ENCODE results near the gene SLC22A15.

The SLC22A15 gene

DNA sequence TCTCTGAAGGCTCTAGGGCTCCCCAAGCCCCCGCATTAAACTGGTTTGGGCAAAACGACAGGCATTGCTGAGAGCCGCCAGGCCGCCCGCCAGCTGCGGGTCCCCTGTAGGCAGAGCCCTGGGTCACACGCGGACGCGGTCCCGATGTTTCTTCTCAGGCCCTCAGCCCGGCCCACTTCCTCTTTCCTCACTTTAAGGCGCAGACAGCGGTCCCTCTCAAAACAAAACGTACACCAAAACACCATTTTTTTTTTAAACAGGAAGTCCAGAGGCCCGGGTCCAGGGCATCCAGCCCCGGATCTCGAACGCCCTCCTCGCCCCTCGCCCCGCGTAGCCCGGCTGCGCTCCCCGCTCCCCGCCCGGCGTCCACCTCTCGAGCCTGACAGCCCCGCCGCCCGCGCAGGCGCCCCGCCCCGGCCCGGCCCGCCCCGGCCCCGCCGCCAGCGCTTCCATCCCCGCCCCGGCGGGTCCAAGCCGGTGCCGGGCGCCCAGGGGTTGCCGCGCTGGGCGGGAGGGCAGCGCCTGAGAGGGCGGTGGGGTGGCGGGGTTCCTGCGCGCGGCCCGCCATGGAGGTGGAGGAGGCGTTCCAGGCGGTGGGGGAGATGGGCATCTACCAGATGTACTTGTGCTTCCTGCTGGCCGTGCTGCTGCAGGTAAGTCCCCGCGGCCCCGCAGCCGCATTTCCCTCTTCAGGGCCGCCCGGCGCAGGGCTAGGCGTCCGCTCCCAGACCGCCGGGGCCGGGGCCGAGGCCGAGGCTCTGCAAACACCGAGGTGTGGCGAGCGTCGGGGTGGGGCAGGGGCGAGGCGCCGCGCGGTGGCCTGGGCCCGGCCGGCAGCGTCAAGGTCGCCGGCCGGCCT, at the start of gene SLC22A15 (continued):
- TF ChIP-seq, protein P1, sequence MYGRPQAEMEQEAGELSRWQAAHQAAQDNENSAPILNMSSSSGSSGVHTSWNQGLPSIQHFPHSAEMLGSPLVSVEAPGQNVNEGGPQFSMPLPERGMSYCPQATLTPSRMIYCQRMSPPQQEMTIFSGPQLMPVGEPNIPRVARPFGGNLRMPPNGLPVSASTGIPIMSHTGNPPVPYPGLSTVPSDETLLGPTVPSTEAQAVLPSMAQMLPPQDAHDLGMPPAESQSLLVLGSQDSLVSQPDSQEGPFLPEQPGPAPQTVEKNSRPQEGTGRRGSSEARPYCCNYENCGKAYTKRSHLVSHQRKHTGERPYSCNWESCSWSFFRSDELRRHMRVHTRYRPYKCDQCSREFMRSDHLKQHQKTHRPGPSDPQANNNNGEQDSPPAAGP (tag by site-specific recombination; IDR thresholded peaks at IDR 0.05): 0 out of 2 replicates have a peak, but pooled peaks have one; percentile 21
- no peak for TF ChIP-seq ZNF266 (tag by site-specific recombination; IDR thresholded peaks at IDR 0.05; ENCODE audit: low read depth)
- no peak for TF ChIP-seq SCRT1 (tag by site-specific recombination; IDR thresholded peaks at IDR 0.05; ENCODE audit: borderline replicate concordance)
- TF ChIP-seq ZNF404 (tag by site-specific recombination; IDR thresholded peaks at IDR 0.05): no peak
- TF ChIP-seq ZNF335 (tag by site-specific recombination; conservative IDR thresholded peaks at IDR 0.05): peak; percentile 95
- TF ChIP-seq PATZ1 (tag by site-specific recombination; IDR thresholded peaks at IDR 0.05): peak; percentile 61
- 0 out of 2 replicates have a peak, but pooled peaks have one; percentile 8 for TF ChIP-seq ZNF777 (tag by site-specific recombination; IDR thresholded peaks at IDR 0.05; ENCODE audit: borderline replicate concordance)
- TF ChIP-seq ZBTB8A (tag by site-specific recombination; IDR thresholded peaks at IDR 0.05): peak; percentile 93
- peak; percentile 79 for TF ChIP-seq KLF8 (tag by site-specific recombination; IDR thresholded peaks at IDR 0.05)
- TF ChIP-seq PBX3 (CRISPR knock-in tag; IDR thresholded peaks at IDR 0.05): 0 out of 2 replicates have a peak, but pooled peaks have one; percentile 51
- TF ChIP-seq ZBTB11 (tag by site-specific recombination; conservative IDR thresholded peaks at IDR 0.05; ENCODE audit: low read depth): peak; percentile 78
- TF ChIP-seq KLF10 (tag by site-specific recombination; IDR thresholded peaks at IDR 0.05): no peak

GRCh38 chr1:115927971-115928370, 48.3 kb upstream of the SLC22A15 start:
- no peaks in the 10 kb centered on the region for H3K36me3 ChIP-seq (ENCODE audit: control insufficient read depth in 2 of 2, insufficient read depth in 1 of 2, low read length in 2 of 2)
- TF ChIP-seq ZNF670 (tag by site-specific recombination; IDR thresholded peaks at IDR 0.05; ENCODE audit: low read depth) (no peak), ZNF280C (tag by site-specific recombination; IDR thresholded peaks at IDR 0.05) (no peak), ZNF302 (tag by site-specific recombination; IDR thresholded peaks at IDR 0.05; ENCODE audit: low read depth) (no peak), ZFP3 (tag by site-specific recombination; IDR thresholded peaks at IDR 0.05; ENCODE audit: low read depth) (no peak), ZNF112 (tag by site-specific recombination; IDR thresholded peaks at IDR 0.05) (no peak), KLF8 (tag by site-specific recombination; IDR thresholded peaks at IDR 0.05) (no peak), ZNF645 (tag by site-specific recombination; IDR thresholded peaks at IDR 0.05) (no peak), ZBTB8A (tag by site-specific recombination; IDR thresholded peaks at IDR 0.05) (no peak)
- TF ChIP-seq, protein P2, sequence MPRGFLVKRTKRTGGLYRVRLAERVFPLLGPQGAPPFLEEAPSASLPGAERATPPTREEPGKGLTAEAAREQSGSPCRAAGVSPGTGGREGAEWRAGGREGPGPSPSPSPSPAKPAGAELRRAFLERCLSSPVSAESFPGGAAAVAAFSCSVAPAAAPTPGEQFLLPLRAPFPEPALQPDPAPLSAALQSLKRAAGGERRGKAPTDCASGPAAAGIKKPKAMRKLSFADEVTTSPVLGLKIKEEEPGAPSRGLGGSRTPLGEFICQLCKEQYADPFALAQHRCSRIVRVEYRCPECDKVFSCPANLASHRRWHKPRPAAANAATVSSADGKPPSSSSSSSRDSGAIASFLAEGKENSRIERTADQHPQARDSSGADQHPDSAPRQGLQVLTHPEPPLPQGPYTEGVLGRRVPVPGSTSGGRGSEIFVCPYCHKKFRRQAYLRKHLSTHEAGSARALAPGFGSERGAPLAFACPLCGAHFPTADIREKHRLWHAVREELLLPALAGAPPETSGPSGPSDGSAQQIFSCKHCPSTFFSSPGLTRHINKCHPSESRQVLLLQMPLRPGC (tag by site-specific recombination; IDR thresholded peaks at IDR 0.05): no peak
- TF ChIP-seq, protein P3, sequence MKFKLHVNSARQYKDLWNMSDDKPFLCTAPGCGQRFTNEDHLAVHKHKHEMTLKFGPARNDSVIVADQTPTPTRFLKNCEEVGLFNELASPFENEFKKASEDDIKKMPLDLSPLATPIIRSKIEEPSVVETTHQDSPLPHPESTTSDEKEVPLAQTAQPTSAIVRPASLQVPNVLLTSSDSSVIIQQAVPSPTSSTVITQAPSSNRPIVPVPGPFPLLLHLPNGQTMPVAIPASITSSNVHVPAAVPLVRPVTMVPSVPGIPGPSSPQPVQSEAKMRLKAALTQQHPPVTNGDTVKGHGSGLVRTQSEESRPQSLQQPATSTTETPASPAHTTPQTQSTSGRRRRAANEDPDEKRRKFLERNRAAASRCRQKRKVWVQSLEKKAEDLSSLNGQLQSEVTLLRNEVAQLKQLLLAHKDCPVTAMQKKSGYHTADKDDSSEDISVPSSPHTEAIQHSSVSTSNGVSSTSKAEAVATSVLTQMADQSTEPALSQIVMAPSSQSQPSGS (tag by site-specific recombination; IDR thresholded peaks at IDR 0.05; ENCODE audit: low read depth): no peak

More at GRCh38 chr1:115927971-115928370, 48.3 kb upstream of the SLC22A15 start:
- H3K27ac ChIP-seq (ENCODE audit: extremely low read depth, low read depth, low read length): no peak overlapping the region
- ChIA-PET POLR2A (no interaction called here), CTCF (no interaction called here)
- H3K4me1 ChIP-seq (ENCODE audit: control insufficient read depth, insufficient read depth, low read length): no peaks in the 10 kb centered on the region
- H3K9me3 ChIP-seq (ENCODE audit: control insufficient read depth, insufficient read depth, low read depth, low read length): no peaks in the 10 kb centered on the region
- no peak overlapping the region for H3K4me3 ChIP-seq (ENCODE audit: low read depth, low read length)
